Glutamatergic neuron (in vitro differentiated cells): ENCODE data around the gene OPRL1. TPM values are rescaled to one million over a fixed set of nuclear protein-coding genes. Genes with fewer than 3 reads are reported as not detected.
A peak's percentile ranks its signal among the peaks of the same experiment; 100 is the strongest.

Source experiments
- DNase-seq: peaks from one replicate; pipeline ENCODE4 v3.0.0; 2022
- H3K27ac Mint-ChIP-seq: one replicate; pipeline ENCODE4 v1.8.0; 2020; ENCODE audit warnings: mild to moderate bottlenecking, mixed read lengths, inconsistent platforms; ENCODE audit not compliant: unreplicated experiment
- H3K27me3 Mint-ChIP-seq: one replicate; pipeline ENCODE4 v1.8.0; 2020; ENCODE audit warnings: mild to moderate bottlenecking, moderate library complexity, mixed read lengths, inconsistent platforms; ENCODE audit not compliant: unreplicated experiment
- H3K36me3 Mint-ChIP-seq: one replicate; pipeline ENCODE4 v1.8.0; 2020; ENCODE audit warnings: mild to moderate bottlenecking, mixed read lengths, inconsistent platforms; ENCODE audit not compliant: unreplicated experiment
- H3K4me1 Mint-ChIP-seq: one replicate; pipeline ENCODE4 v1.8.0; 2020; ENCODE audit warnings: mild to moderate bottlenecking, low read depth, mixed read lengths, inconsistent platforms; ENCODE audit not compliant: unreplicated experiment
- H3K4me3 Mint-ChIP-seq: one replicate; pipeline ENCODE4 v1.8.0; 2020; ENCODE audit warnings: mild to moderate bottlenecking, mixed read lengths, inconsistent platforms; ENCODE audit not compliant: unreplicated experiment
- H3K9me3 Mint-ChIP-seq: one replicate; pipeline ENCODE4 v1.8.0; 2020; ENCODE audit warnings: mild to moderate bottlenecking, moderate library complexity, mixed read lengths, inconsistent platforms; ENCODE audit not compliant: unreplicated experiment
- CTCF ChIP-seq: fragments of 200-600 bp; sonication (generic); IDR thresholded peaks from one replicate; pipeline ENCODE4 v1.5.0; 2021; ENCODE audit not compliant: partially characterized antibody, unreplicated experiment
- total RNA-seq: library from RNA; stranded (reverse); fragmentation: NEBNext Ultra II Directional; extraction: Animal tissue kit (Norgen Biotek cat#: 25700); gene quantifications from one replicate; pipeline ENCODE4 v1.2.1, GENCODE V29; 2021; ENCODE audit not compliant: unreplicated experiment

The OPRL1 gene
- total RNA-seq, 1 donor from 2014 or later, result 2.9 TPM

- no peak for DNase-seq
- H3K4me3 Mint-ChIP-seq, result peak overlapping the region; percentile 83
- H3K9me3 Mint-ChIP-seq, result peaks cover 28% of the 10 kb centered on the region
- H3K36me3 Mint-ChIP-seq, result peaks cover 13% of the 10 kb centered on the region
- TF ChIP-seq CTCF, result no peak
- H3K27ac Mint-ChIP-seq, result peak overlapping the region; percentile 46
- H3K4me1 Mint-ChIP-seq, result peaks cover 16% of the 10 kb centered on the region
- H3K27me3 Mint-ChIP-seq, result peaks cover 30% of the 10 kb centered on the region
Observed at GRCh38 chr20:64091340-64091739, 11.5 kb downstream of the OPRL1 start.

GRCh38 chr20:64091770-64092169 lies 11.9 kb downstream of the OPRL1 start:
- TF ChIP-seq CTCF, result no peak
- H3K9me3 Mint-ChIP-seq, result peaks cover 24% of the 10 kb centered on the region
- H3K4me3 Mint-ChIP-seq, result peak overlapping the region; percentile 83
- H3K36me3 Mint-ChIP-seq, result peaks cover 11% of the 10 kb centered on the region
- peaks cover 30% of the 10 kb centered on the region for H3K27me3 Mint-ChIP-seq
- DNase-seq, result peak; percentile 68
- peaks cover 16% of the 10 kb centered on the region for H3K4me1 Mint-ChIP-seq
- peak overlapping the region; percentile 46 for H3K27ac Mint-ChIP-seq

- Mint-ChIP-seq H3K27me3 (peaks cover 32% of the 10 kb centered on the region), H3K4me1 (peaks cover 16% of the 10 kb centered on the region), H3K27ac (peak overlapping the region; percentile 72), H3K9me3 (peaks cover 24% of the 10 kb centered on the region), H3K4me3 (peak overlapping the region; percentile 77), H3K36me3 (peaks cover 14% of the 10 kb centered on the region)
- TF ChIP-seq CTCF, result no peak
- no peak for DNase-seq
Observed at GRCh38 chr20:64092258-64093012, 12.6 kb downstream of the OPRL1 start.

- DNase-seq, result peak; percentile 66
- Mint-ChIP-seq H3K27ac (no peak overlapping the region), H3K4me3 (no peak overlapping the region), H3K36me3 (peaks cover 14% of the 10 kb centered on the region), H3K4me1 (peaks cover 16% of the 10 kb centered on the region), H3K9me3 (peaks cover 22% of the 10 kb centered on the region), H3K27me3 (peaks cover 29% of the 10 kb centered on the region)
- TF ChIP-seq CTCF, result no peak
Observed at GRCh38 chr20:64093013-64093503, 13.2 kb downstream of the OPRL1 start.

GRCh38 chr20:64095455-64095854 lies 15.6 kb downstream of the OPRL1 start:
- Mint-ChIP-seq H3K9me3 (peaks cover 9% of the 10 kb centered on the region), H3K36me3 (peaks cover 5% of the 10 kb centered on the region), H3K27ac (no peak overlapping the region), H3K4me1 (peaks cover 10% of the 10 kb centered on the region), H3K27me3 (peaks cover 15% of the 10 kb centered on the region), H3K4me3 (no peak overlapping the region)
- TF ChIP-seq CTCF, result no peak
- DNase-seq, result no peak
